Body of pancreas (tissue), 4 donors: Measurements from ENCODE around the gene PIWIL1.

Experiments used
- POLR2A ChIP-seq, 3 donors: fragments of 450-650 bp; IDR thresholded peaks; one replicate each; pipeline ENCODE4 v1.6.1; 2016; ENCODE audit warnings: antibody characterized with exemption in 3 of 3, mild to moderate bottlenecking in 2 of 3
- TF ChIP-seq, protein P1 (sequence below), 7 experiments: fragments of 450-650 bp in 4 of 7; fragments of 200-600 bp in 3 of 7; sonication (generic) in 3 of 7; IDR thresholded peaks; one replicate each; pipeline ENCODE4 v1.5.1; 2016 to 2019; ENCODE audit warnings: antibody characterized with exemption in 7 of 7

DNA sequence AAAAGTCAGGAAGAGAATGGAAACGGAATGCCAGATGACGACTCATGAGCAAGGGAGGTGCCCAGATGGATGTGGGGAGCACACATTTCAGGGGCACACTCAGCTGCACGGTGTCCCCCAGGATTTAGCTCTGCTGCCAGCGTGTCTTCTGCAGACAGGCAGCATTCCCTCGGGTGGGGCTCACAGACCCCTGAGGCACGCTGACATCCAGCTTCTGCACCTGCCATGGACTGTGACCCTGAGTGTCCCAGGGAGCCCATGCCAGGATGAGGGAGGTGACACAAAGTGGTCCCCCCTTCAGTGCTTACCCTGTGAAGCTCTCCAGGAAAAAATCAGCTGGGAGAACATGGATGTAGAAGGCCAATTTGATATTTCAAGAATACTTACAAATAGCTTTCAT, 84.2 kb downstream of the PIWIL1 start:
- TF ChIP-seq, protein P1, sequence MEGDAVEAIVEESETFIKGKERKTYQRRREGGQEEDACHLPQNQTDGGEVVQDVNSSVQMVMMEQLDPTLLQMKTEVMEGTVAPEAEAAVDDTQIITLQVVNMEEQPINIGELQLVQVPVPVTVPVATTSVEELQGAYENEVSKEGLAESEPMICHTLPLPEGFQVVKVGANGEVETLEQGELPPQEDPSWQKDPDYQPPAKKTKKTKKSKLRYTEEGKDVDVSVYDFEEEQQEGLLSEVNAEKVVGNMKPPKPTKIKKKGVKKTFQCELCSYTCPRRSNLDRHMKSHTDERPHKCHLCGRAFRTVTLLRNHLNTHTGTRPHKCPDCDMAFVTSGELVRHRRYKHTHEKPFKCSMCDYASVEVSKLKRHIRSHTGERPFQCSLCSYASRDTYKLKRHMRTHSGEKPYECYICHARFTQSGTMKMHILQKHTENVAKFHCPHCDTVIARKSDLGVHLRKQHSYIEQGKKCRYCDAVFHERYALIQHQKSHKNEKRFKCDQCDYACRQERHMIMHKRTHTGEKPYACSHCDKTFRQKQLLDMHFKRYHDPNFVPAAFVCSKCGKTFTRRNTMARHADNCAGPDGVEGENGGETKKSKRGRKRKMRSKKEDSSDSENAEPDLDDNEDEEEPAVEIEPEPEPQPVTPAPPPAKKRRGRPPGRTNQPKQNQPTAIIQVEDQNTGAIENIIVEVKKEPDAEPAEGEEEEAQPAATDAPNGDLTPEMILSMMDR (IDR thresholded peaks at IDR 0.05) = no peak
- TF ChIP-seq POLR2A (IDR thresholded peaks at IDR 0.05) = no peak
